HepG2 (cell line): ENCODE results near the gene SPATS2. TPM values are rescaled to one million over a fixed set of nuclear protein-coding genes. Genes with fewer than 3 reads are reported as not detected.

Experiments used
- ATAC-seq: fragments of 200-7000 bp; cut with Tn5 transposase; 3 replicates; pipeline ENCODE4 v1.9.1; 2020; ENCODE audit warnings: mild to moderate bottlenecking, moderate library complexity
- BruUV-seq: library from RNA; stranded (reverse); fragments of 400-500 nt; replicated peaks from 2 replicates; lab custom pipeline; 2021; lab: Mats Ljungman, UMichigan
- CTCF ChIA-PET: fragments of 300-600 bp; formaldehyde crosslinking; extraction: SDS; loops from one replicate; lab custom pipeline; 2021; ENCODE audit warnings: low total read pairs, inconsistent platforms, low intra/inter-chr PET ratio; lab: Yijun Ruan, JAX
- POLR2A ChIA-PET: fragments of 350-600 bp; sonication (Branson Sonifier 250); formaldehyde crosslinking; loops from one replicate; lab custom pipeline; 2020; ENCODE audit warnings: antibody characterized with exemption, inconsistent platforms; lab: Yijun Ruan, JAX
- DNase-seq: peaks from one replicate; pipeline ENCODE4 v3.0.0-alpha.2; 2015; ENCODE audit warnings: low spot score
- FAIRE-seq: peaks from 3 replicates; lab custom pipeline; 2011; peaks lifted over from hg19 to GRCh38; lab: Jason Lieb, UNC
- H2AFZ ChIP-seq: one replicate; pipeline ENCODE4 v1.6.1; 2011; ENCODE audit warnings: low read length, inconsistent platforms
- H3K27ac ChIP-seq: fragments of 300-600 bp; 3 replicates; pipeline ENCODE4 v1.8.0; 2011; ENCODE audit warnings: mixed run types, mild to moderate bottlenecking, mixed read lengths, low read length, inconsistent platforms; ENCODE audit not compliant: insufficient read depth; ENCODE audit errors: extremely low read length
- H3K27me3 ChIP-seq, 2 experiments: fragments of 200-600 bp in 1 of 2; 2 replicates in 1 of 2; 3 replicates in 1 of 2; pipeline versions ENCODE4 v1.6.0 to v1.8.0; 2011; ENCODE audit warnings: low read length in 2 of 2, mild to moderate bottlenecking in 2 of 2, moderate library complexity in 2 of 2, inconsistent platforms in 1 of 2; ENCODE audit not compliant: insufficient read depth in 2 of 2, control insufficient read depth in 1 of 2
- H3K36me3 ChIP-seq, 2 experiments: fragments of 200-600 bp in 1 of 2; replicated peaks in 1 of 2; 2 replicates in 1 of 2; 3 replicates in 1 of 2; pipeline versions ENCODE4 v1.5.1 to v1.8.0; 2011; ENCODE audit warnings: low read length in 2 of 2, inconsistent platforms in 1 of 2; ENCODE audit not compliant: insufficient read depth in 2 of 2, control insufficient read depth in 1 of 2
- H3K4me1 ChIP-seq: 2 replicates; pipeline ENCODE4 v1.5.1; 2012; ENCODE audit warnings: low read length, inconsistent platforms; ENCODE audit not compliant: insufficient read depth
- H3K4me2 ChIP-seq: 2 replicates; pipeline ENCODE4 v1.6.0; 2011; ENCODE audit warnings: low read depth, low read length, inconsistent platforms
- H3K4me3 ChIP-seq, 3 experiments: fragments of 200-600 bp in 1 of 3; sonication (generic), shearing (Covaris generic) in 1 of 3; replicated peaks in 1 of 3; 2 replicates each; pipeline ENCODE4 v1.5.1; 2011 to 2016; ENCODE audit warnings: low read length in 3 of 3, inconsistent platforms in 2 of 3, low read depth in 2 of 3, mild to moderate bottlenecking in 2 of 3, control low read depth in 1 of 3, mixed read lengths in 1 of 3; ENCODE audit not compliant: insufficient read depth in 1 of 3
- H3K79me2 ChIP-seq: one replicate; pipeline ENCODE4 v1.6.1; 2011; ENCODE audit warnings: low read length, inconsistent platforms; ENCODE audit not compliant: insufficient read depth
- H3K9ac ChIP-seq: 2 replicates; pipeline ENCODE4 v1.6.0; 2011; ENCODE audit warnings: mild to moderate bottlenecking, low read depth, low read length, inconsistent platforms; ENCODE audit not compliant: insufficient read depth
- H3K9me3 ChIP-seq: 2 replicates; pipeline ENCODE4 v1.5.1; 2012; ENCODE audit warnings: mild to moderate bottlenecking, low read length
- H4K20me1 ChIP-seq: 2 replicates; pipeline ENCODE4 v1.6.0; 2011; ENCODE audit warnings: inconsistent platforms, mild to moderate bottlenecking, low read length, moderate library complexity; ENCODE audit not compliant: insufficient read depth
- ETV6 ChIP-seq: sonication (generic); formaldehyde crosslinking; conservative IDR thresholded peaks from 2 replicates; pipeline ENCODE4 v1.4.0; 2020; ENCODE audit warnings: missing genetic modification reagents
- HNRNPL ChIP-seq: fragments of 200-400 bp; formaldehyde crosslinking; IDR thresholded peaks from 2 replicates; pipeline ENCODE4 v1.6.1; 2017; ENCODE audit warnings: mild to moderate bottlenecking, low read depth, low read length
- KDM2A ChIP-seq: sonication (generic); formaldehyde crosslinking; IDR thresholded peaks from 2 replicates; pipeline ENCODE4 v1.4.0; 2020; ENCODE audit warnings: low read depth, missing genetic modification reagents, borderline replicate concordance
- PHB2 ChIP-seq: fragments of 450-650 bp; IDR thresholded peaks from 2 replicates; pipeline ENCODE4 v1.6.1; 2018; ENCODE audit not compliant: partially characterized antibody
- TOE1 ChIP-seq: sonication (generic); formaldehyde crosslinking; IDR thresholded peaks from 2 replicates; pipeline ENCODE4 v1.4.0; 2020; ENCODE audit warnings: mild to moderate bottlenecking, missing genetic modification reagents
- ZC3H13 ChIP-seq: sonication (generic); formaldehyde crosslinking; IDR thresholded peaks from 2 replicates; pipeline ENCODE4 v1.8.1; 2023; ENCODE audit warnings: mild to moderate bottlenecking, missing genetic modification reagents, moderate library complexity
- ZNF263 ChIP-seq: sonication (generic); formaldehyde crosslinking; IDR thresholded peaks from 2 replicates; pipeline ENCODE4 v1.4.0; 2020; ENCODE audit warnings: missing genetic modification reagents
- ZNF3 ChIP-seq: IDR thresholded peaks from 2 replicates; pipeline ENCODE4 v1.7.0; 2017; ENCODE audit warnings: inconsistent platforms
- ZNF33A ChIP-seq: sonication (generic); formaldehyde crosslinking; IDR thresholded peaks from 2 replicates; pipeline ENCODE4 v1.5.1; 2020; ENCODE audit warnings: missing genetic modification reagents, mild to moderate bottlenecking, moderate library complexity, borderline replicate concordance
- ZNF709 ChIP-seq: sonication (generic); formaldehyde crosslinking; IDR thresholded peaks from 2 replicates; pipeline ENCODE4 v1.5.0; 2020; ENCODE audit warnings: mild to moderate bottlenecking, missing genetic modification reagents
- ZNF878 ChIP-seq: sonication (generic); formaldehyde crosslinking; IDR thresholded peaks from 2 replicates; pipeline ENCODE4 v1.8.1; 2023; ENCODE audit warnings: mild to moderate bottlenecking, missing genetic modification reagents, moderate library complexity
- WGBS: methylation state at CpG from one replicate; pipeline ENCODE4 v1.1.6; 2017; ENCODE audit warnings: low lambda C conversion rate; 5-methylcytosine and 5-hydroxymethylcytosine counted together
- in situ Hi-C: cut with HindIII; loops from 2 replicates; pipeline ENCODE4 v1.10.0; 2017; ENCODE audit warnings: low pct_unique_long_range_greater_than_20kb; ENCODE audit not compliant: extremely low pct_ligation_motif_present
- intact Hi-C: fragments of 100-400 bp; cut with micrococcal nuclease; formaldehyde crosslinking; loops from one replicate; pipeline ENCODE4 v1.10.0; 2022; ENCODE audit not compliant: unreplicated experiment
- polyA plus RNA-seq, 8 experiments: library from polyadenylated mRNA; depleted of rRNA in 3 of 8; stranded (reverse) in 7 of 8; unstranded in 1 of 8; fragments of >200 nt; fragmentation: Illumina TruSeq in 4 of 8; extraction: Trizol in 4 of 8; gene quantifications; 2 replicates each; pipeline versions ENCODE4 v1.2.1 to v1.2.3, GENCODE V29; 2011 to 2016; ENCODE audit warnings: low read depth in 4 of 8, missing spikeins in 1 of 8, mixed read lengths in 1 of 8; ENCODE audit not compliant: insufficient read depth in 1 of 8
- total RNA-seq, 5 experiments: library from RNA; depleted of rRNA; stranded (reverse); fragments of >200 nt; fragmentation: Illumina TruSeq; extraction: Trizol; gene quantifications; 2 replicates each; pipeline ENCODE4 v1.2.3, GENCODE V29; 2016; ENCODE audit warnings: low read depth in 1 of 5
- TF ChIP-seq, protein P1 (sequence below): sonication (generic); formaldehyde crosslinking; IDR thresholded peaks from 2 replicates; pipeline ENCODE4 v1.4.0; 2020; ENCODE audit warnings: missing genetic modification reagents
- TF ChIP-seq, protein P2 (sequence below): sonication (generic); formaldehyde crosslinking; IDR thresholded peaks from 2 replicates; pipeline ENCODE4 v1.4.0; 2020; ENCODE audit warnings: missing genetic modification reagents, mild to moderate bottlenecking, borderline replicate concordance
- TF ChIP-seq, protein P3 (sequence below): sonication (generic); formaldehyde crosslinking; IDR thresholded peaks from 2 replicates; pipeline ENCODE4 v1.4.0; 2020; ENCODE audit warnings: missing genetic modification reagents, borderline replicate concordance
- TF ChIP-seq, protein P4 (sequence below): sonication (generic); formaldehyde crosslinking; IDR thresholded peaks from 2 replicates; pipeline ENCODE4 v1.4.0; 2020; ENCODE audit warnings: missing genetic modification reagents, mild to moderate bottlenecking, borderline replicate concordance

SPATS2 gene
- total and polyA plus RNA-seq, 2 of the 13 experiments (the other 11 are each of a cell fraction or from before 2014, with no cell fraction given), result 19.3 to 28.1 TPM

DNA sequence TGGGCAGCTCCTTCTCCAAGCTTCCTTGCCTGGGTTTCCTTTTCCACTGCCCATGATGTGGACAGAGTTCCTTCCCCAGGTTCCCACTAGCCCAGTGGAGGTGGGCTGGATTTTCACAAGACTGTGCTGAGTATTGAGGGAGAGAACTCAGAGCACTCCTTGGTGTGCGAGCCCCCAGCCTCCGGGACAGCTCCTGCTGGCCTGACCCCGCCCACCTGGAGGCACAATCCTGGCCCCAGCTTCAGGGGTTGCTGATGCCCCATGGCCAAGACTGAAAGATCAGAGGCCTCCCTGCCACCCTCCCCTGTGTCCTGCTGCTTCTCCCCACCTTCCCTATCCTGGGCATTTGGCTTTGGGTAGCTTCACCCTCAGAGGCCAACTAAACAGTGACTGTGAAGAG lies 179.2 kb downstream of the SPATS2 start:
- Histone ChIP-seq H4K20me1 (no peaks in the 10 kb centered on the region), H3K9ac (no peak overlapping the region), H3K27ac (no peak overlapping the region), H3K27me3 (peaks cover 1 to 6% of the 10 kb centered on the region in 2 experiments; a peak in 1 of 5 replicates), H3K9me3 (no peaks in the 10 kb centered on the region), H3K4me1 (peaks cover 80% of the 10 kb centered on the region), H3K79me2 (no peaks in the 10 kb centered on the region), H3K36me3 (no peaks in the 10 kb centered on the region), H3K4me3 (no peak overlapping the region), H2AFZ (no peak overlapping the region), H3K4me2 (no peak overlapping the region)
- ChIA-PET CTCF (no interaction called here), POLR2A (no interaction called here)
- in situ Hi-C loops (no loop called here), intact Hi-C loops (no loop called here)
- ATAC-seq (no peak), DNase-seq (no peak), FAIRE-seq (no peak)
- TF ChIP-seq ZNF3 (CRISPR knock-in tag) (no peak), ZNF878 (CRISPR knock-in tag) (no peak), ETV6 (CRISPR knock-in tag) (no peak), ZC3H13 (CRISPR knock-in tag) (no peak), TOE1 (CRISPR knock-in tag) (no peak), PHB2 (no peak), ZNF263 (CRISPR knock-in tag) (no peak), ZNF33A (no peak), HNRNPL (no peak), ZNF709 (CRISPR knock-in tag) (no peak), KDM2A (CRISPR knock-in tag) (no peak)
- TF ChIP-seq, protein P1, sequence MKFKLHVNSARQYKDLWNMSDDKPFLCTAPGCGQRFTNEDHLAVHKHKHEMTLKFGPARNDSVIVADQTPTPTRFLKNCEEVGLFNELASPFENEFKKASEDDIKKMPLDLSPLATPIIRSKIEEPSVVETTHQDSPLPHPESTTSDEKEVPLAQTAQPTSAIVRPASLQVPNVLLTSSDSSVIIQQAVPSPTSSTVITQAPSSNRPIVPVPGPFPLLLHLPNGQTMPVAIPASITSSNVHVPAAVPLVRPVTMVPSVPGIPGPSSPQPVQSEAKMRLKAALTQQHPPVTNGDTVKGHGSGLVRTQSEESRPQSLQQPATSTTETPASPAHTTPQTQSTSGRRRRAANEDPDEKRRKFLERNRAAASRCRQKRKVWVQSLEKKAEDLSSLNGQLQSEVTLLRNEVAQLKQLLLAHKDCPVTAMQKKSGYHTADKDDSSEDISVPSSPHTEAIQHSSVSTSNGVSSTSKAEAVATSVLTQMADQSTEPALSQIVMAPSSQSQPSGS (CRISPR knock-in tag), result no peak
- TF ChIP-seq, protein P2, sequence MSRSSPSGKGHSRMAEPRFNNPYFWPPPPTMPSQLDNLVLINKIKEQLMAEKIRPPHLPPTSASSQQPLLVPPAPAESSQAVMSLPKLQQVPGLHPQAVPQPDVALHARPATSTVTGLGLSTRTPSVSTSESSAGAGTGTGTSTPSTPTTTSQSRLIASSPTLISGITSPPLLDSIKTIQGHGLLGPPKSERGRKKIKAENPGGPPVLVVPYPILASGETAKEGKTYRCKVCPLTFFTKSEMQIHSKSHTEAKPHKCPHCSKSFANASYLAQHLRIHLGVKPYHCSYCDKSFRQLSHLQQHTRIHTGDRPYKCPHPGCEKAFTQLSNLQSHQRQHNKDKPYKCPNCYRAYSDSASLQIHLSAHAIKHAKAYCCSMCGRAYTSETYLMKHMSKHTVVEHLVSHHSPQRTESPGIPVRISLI (CRISPR knock-in tag), result no peak
- TF ChIP-seq, protein P3, sequence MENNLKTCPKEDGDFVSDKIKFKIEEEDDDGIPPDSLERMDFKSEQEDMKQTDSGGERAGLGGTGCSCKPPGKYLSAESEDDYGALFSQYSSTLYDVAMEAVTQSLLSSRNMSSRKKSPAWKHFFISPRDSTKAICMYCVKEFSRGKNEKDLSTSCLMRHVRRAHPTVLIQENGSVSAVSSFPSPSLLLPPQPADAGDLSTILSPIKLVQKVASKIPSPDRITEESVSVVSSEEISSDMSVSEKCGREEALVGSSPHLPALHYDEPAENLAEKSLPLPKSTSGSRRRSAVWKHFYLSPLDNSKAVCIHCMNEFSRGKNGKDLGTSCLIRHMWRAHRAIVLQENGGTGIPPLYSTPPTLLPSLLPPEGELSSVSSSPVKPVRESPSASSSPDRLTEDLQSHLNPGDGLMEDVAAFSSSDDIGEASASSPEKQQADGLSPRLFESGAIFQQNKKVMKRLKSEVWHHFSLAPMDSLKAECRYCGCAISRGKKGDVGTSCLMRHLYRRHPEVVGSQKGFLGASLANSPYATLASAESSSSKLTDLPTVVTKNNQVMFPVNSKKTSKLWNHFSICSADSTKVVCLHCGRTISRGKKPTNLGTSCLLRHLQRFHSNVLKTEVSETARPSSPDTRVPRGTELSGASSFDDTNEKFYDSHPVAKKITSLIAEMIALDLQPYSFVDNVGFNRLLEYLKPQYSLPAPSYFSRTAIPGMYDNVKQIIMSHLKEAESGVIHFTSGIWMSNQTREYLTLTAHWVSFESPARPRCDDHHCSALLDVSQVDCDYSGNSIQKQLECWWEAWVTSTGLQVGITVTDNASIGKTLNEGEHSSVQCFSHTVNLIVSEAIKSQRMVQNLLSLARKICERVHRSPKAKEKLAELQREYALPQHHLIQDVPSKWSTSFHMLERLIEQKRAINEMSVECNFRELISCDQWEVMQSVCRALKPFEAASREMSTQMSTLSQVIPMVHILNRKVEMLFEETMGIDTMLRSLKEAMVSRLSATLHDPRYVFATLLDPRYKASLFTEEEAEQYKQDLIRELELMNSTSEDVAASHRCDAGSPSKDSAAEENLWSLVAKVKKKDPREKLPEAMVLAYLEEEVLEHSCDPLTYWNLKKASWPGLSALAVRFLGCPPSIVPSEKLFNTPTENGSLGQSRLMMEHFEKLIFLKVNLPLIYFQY, result no peak
- TF ChIP-seq, protein P4, sequence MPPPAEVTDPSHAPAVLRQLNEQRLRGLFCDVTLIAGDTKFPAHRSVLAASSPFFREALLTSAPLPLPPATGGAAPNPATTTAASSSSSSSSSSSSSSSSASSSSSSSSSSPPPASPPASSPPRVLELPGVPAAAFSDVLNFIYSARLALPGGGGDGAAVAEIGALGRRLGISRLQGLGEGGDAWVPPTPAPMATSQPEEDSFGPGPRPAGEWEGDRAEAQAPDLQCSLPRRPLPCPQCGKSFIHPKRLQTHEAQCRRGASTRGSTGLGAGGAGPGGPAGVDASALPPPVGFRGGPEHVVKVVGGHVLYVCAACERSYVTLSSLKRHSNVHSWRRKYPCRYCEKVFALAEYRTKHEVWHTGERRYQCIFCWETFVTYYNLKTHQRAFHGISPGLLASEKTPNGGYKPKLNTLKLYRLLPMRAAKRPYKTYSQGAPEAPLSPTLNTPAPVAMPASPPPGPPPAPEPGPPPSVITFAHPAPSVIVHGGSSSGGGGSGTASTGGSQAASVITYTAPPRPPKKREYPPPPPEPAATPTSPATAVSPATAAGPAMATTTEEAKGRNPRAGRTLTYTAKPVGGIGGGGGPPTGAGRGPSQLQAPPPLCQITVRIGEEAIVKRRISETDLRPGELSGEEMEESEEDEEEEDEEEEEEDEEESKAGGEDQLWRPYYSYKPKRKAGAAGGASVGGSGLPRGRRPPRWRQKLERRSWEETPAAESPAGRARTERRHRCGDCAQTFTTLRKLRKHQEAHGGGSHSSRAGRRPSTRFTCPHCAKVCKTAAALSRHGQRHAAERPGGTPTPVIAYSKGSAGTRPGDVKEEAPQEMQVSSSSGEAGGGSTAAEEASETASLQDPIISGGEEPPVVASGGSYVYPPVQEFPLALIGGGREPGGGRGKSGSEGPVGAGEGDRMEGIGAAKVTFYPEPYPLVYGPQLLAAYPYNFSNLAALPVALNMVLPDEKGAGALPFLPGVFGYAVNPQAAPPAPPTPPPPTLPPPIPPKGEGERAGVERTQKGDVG, result no peak
- 0% methylated on average over 1 of the region's 3 CpGs for WGBS
- no TSS peak for BruUV-seq
